Right cardiac atrium (tissue), 5 donors: ENCODE measurements around the gene FNDC3A. TPM values are rescaled to one million over a fixed set of nuclear protein-coding genes. Genes with fewer than 3 reads are reported as not detected.

ENCODE experiments used
- ATAC-seq, 2 donors: fragments of 200-7000 bp; cut with Tn5 transposase; one replicate each; pipeline versions ENCODE4 v1.8.0 to v1.9.1; 2020; ENCODE audit warnings: moderate library complexity in 2 of 2, mild to moderate bottlenecking in 1 of 2
- DNase-seq, 3 donors: peaks; one replicate each; pipeline ENCODE4 v3.0.0-alpha.2; 2020
- H3K27ac ChIP-seq: one replicate; pipeline ENCODE4 v1.5.1; 2013; ENCODE audit warnings: mild to moderate bottlenecking, low read length, control low read depth, moderate library complexity
- H3K27me3 ChIP-seq: one replicate; pipeline ENCODE4 v1.6.1; 2013; ENCODE audit not compliant: control insufficient read depth, insufficient read depth
- H3K4me1 ChIP-seq: one replicate; pipeline ENCODE4 v1.6.1; 2013; ENCODE audit warnings: low read length; ENCODE audit not compliant: control insufficient read depth, insufficient read depth
- H3K4me3 ChIP-seq: one replicate; pipeline ENCODE4 v1.5.1; 2013; ENCODE audit warnings: low read length, control low read depth
- H3K9me3 ChIP-seq: one replicate; pipeline ENCODE4 v1.6.1; 2013; ENCODE audit warnings: low read length; ENCODE audit not compliant: control insufficient read depth
- WGBS: extraction: QIAGEN DNeasy Blood & Tissue Kit; methylation state at CpG from one replicate; pipeline ENCODE4 v1.1.7; 2013; 5-methylcytosine and 5-hydroxymethylcytosine counted together
- intact Hi-C, 4 donors: fragments of 100-400 bp; cut with DNase I; formaldehyde crosslinking; loops; one replicate each; pipeline versions ENCODE4 v1.11.0 to v1.14.0; 2022 to 2023
- polyA plus RNA-seq: library from polyadenylated mRNA; stranded (reverse); fragments of 200-250 nt; gene quantifications from one replicate; pipeline ENCODE4 v1.2.3, GENCODE V29; 2013
- total RNA-seq, 4 donors: library from RNA; stranded (reverse); fragmentation: NEBNext Ultra II Directional; extraction: Animal tissue kit (Norgen Biotek cat#: 25700); gene quantifications; one replicate each; pipeline ENCODE4 v1.2.1, GENCODE V29; 2021
- donor health status: healthy with polysubstance abuse.
- donor health status: DM: no; HTN: yes; CAD: no.
- donor health status: DM: no; HTN: no; CAD: no.
- donor health status: DM: no; HTN: yes; CAD: no; lungs with severe emphysema.
- donor health status: DM: yes; HTN: yes; CAD: no.

Gene FNDC3A
- total and polyA plus RNA-seq, 5 donors, result 9.6 to 35.7 (median 23.9) TPM

DNA sequence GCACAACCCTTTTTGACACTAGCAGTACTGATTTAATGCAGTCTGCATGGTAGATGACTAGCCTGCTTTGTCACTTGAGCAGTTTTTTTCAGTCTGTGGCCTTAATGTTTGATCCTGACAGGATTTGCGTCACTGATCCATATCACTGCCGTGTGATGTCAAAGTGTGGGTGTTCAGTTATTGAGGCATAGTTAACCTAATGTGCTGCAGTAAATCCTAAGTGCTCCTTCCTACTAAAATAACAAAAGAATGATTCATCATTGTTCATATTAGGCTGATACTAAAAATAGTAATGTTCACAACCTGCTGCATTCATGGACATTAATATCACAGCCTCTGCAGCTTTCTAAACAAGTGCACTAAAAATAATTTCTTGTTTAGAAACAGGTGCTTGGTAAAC, 122.5 kb downstream of the FNDC3A start:
- H3K9me3 ChIP-seq, result no peaks in the 10 kb centered on the region
- intact Hi-C loops, result no loop called here
- DNase-seq, result peak in 1 of 3 donors; percentile 36

GRCh38 chr13:49098771-49099512, 123.2 kb downstream of the FNDC3A start:
- DNase-seq (no peak), ATAC-seq (peak; percentile 46 to 51)
- H3K4me1 ChIP-seq, result no peaks in the 10 kb centered on the region
- H3K9me3 ChIP-seq, result no peaks in the 10 kb centered on the region
- no peaks in the 10 kb centered on the region for H3K27me3 ChIP-seq
- H3K4me3 ChIP-seq, result no peak overlapping the region
- intact Hi-C loops, result no loop called here
- no peak overlapping the region for H3K27ac ChIP-seq

More for the DNA sequence above, 122.5 kb downstream of the FNDC3A start:
- H3K27ac ChIP-seq, result peak overlapping the region; percentile 83
- peak; percentile 83 to 94 for ATAC-seq
- WGBS, result 23% methylated on average over 2 of the region's 2 CpGs
- H3K4me1 ChIP-seq, result no peaks in the 10 kb centered on the region
- no peaks in the 10 kb centered on the region for H3K27me3 ChIP-seq
- H3K4me3 ChIP-seq, result no peak overlapping the region

GRCh38 chr13:49099513-49099877, 123.8 kb downstream of the FNDC3A start:
- Histone ChIP-seq H3K27ac (no peak overlapping the region), H3K9me3 (no peaks in the 10 kb centered on the region), H3K4me3 (no peak overlapping the region), H3K4me1 (no peaks in the 10 kb centered on the region), H3K27me3 (no peaks in the 10 kb centered on the region)
- DNase-seq, result no peak
- ATAC-seq, result no peak
- intact Hi-C loops, result no loop called here
- 57% methylated on average over 2 of the region's 2 CpGs for WGBS

GRCh38 chr13:49100637-49101570, 125.2 kb downstream of the FNDC3A start:
- H3K4me3 ChIP-seq, result no peak overlapping the region
- ATAC-seq (no peak), DNase-seq (no peak)
- H3K27ac ChIP-seq, result no peak overlapping the region
- intact Hi-C loops, result no loop called here
- WGBS, result 88% methylated on average over 6 of the region's 6 CpGs
- H3K27me3 ChIP-seq, result no peaks in the 10 kb centered on the region
- H3K4me1 ChIP-seq, result no peaks in the 10 kb centered on the region
- H3K9me3 ChIP-seq, result no peaks in the 10 kb centered on the region

DNA sequence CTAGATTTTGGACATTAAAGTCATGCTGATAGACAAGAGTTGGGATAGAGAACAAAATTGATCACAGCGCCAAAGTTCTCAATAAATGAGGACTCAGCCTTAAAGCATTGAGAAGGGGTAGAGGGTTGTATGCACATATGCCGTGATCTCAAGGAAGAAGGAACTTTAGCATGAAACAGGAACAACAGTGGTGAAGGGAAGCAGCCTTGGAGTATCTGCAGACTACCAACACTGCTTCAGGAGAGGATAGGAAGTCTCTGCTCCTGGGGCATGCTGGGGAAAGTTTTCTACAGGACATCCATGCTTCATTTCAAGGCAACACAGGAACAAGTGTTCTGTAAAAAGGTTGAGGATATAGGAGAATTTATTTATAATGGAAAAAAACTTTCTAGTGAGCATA, 132.5 kb downstream of the FNDC3A start:
- Histone ChIP-seq H3K4me3 (no peak overlapping the region), H3K9me3 (no peaks in the 10 kb centered on the region), H3K27ac (no peak overlapping the region), H3K27me3 (no peaks in the 10 kb centered on the region), H3K4me1 (peaks cover 3% of the 10 kb centered on the region)
- WGBS, result 79% methylated on average over 2 of the region's 2 CpGs
- no peak for DNase-seq
- intact Hi-C loops, result no loop called here
- ATAC-seq, result no peak

DNA sequence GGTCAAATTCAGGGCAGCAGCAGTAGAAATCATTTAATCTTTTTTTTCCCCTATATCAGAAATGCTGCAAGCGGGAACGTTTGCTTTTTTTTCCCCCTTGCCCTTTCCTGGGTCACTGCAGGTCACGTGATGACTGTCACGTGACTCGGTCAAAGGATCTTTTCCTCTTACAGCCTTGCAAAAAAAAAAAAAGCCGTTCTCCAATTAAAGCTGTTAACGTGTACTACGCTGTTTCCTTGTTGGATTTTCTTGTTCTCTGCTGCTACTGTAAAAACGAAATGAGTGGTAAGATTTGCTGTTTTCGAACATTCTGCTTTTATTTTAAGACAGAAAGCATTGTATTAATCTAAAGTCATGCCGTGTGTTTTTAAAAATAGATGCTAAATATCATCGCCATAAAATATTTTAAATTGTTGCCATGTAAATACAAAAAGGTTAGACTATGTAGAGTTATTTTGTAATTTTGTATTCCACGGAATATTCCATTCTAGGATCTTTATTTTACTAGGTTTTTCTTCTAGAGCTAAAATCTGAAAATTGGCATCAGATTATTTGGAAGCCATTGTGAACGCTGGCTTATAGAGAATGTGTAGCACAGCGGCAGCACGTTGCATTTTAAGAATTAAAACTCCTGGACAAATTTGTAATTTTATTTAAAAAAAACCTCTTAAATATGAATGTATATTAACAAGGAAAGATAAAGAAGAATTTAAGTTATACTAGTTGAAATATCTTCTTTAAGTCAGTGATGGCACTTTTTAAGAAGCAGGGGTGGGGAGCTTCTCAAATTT, 134.6 kb downstream of the FNDC3A start:
- Histone ChIP-seq H3K4me1 (peaks cover 3% of the 10 kb centered on the region), H3K9me3 (no peaks in the 10 kb centered on the region), H3K4me3 (peak overlapping the region; percentile 99), H3K27me3 (no peaks in the 10 kb centered on the region), H3K27ac (no peak overlapping the region)
- ATAC-seq (peak; percentile 81 to 86), DNase-seq (peak; percentile 85 to 95 (median 88))
- intact Hi-C loops, result no loop called here
- under 1% methylated on average over 16 of the region's 16 CpGs for WGBS

GRCh38 chr13:49110913-49111170, 135.1 kb downstream of the FNDC3A start:
- ATAC-seq (no peak), DNase-seq (no peak)
- Histone ChIP-seq H3K27ac (no peak overlapping the region), H3K27me3 (no peaks in the 10 kb centered on the region), H3K9me3 (no peaks in the 10 kb centered on the region), H3K4me3 (peak overlapping the region; percentile 99), H3K4me1 (peaks cover 3% of the 10 kb centered on the region)
- intact Hi-C loops, result no loop called here

GRCh38 chr13:49112782-49113525, 137.2 kb downstream of the FNDC3A start:
- Histone ChIP-seq H3K27me3 (no peaks in the 10 kb centered on the region), H3K4me3 (no peak overlapping the region), H3K4me1 (peaks cover 3% of the 10 kb centered on the region), H3K9me3 (no peaks in the 10 kb centered on the region), H3K27ac (no peak overlapping the region)
- intact Hi-C loops, result no loop called here
- WGBS, result 54% methylated on average over 5 of the region's 5 CpGs
- ATAC-seq, result no peak
- no peak for DNase-seq

DNA sequence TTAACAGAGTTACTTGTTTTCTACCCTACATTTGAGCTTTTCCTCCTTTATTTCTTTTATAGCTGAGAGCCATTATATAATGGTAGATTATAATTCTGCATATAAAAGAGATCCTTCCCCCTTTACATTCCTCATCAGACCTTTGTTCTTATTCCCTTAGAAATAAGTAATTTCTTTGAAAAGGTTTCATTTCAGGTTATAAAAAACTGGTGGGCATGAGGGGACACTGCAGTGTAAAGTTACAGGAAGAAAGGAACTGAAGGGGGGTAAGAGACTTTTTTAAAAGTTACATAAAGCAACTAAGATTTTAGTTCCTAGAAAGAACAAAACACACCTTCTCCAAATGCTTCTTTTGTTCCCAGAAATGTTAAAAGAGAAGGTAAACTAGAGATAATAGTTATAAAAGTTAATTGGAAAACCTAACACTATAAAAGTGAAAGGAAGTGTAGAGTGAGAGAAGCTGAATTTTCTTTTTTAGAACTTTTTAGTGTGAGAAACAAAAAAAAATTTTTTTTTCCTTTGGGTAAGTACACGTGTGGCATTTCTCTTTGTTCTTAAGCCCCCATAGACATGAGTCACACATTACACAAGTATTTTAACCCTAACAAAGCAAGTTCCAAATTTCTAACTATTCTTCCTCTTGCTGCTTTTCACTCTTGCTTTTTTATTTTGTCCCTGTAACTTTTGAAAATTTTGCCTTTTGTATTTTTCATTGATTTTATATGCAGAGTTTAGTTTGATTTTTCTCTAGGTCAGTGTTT, 138.0 kb downstream of the FNDC3A start:
- DNase-seq, result no peak
- 2% methylated on average over 1 of the region's 1 CpG for WGBS
- H3K9me3 ChIP-seq, result no peaks in the 10 kb centered on the region
- no peak overlapping the region for H3K27ac ChIP-seq
- intact Hi-C loops, result no loop called here
- H3K4me1 ChIP-seq, result peaks cover 3% of the 10 kb centered on the region
- no peaks in the 10 kb centered on the region for H3K27me3 ChIP-seq
- H3K4me3 ChIP-seq, result no peak overlapping the region
- no peak for ATAC-seq

DNA sequence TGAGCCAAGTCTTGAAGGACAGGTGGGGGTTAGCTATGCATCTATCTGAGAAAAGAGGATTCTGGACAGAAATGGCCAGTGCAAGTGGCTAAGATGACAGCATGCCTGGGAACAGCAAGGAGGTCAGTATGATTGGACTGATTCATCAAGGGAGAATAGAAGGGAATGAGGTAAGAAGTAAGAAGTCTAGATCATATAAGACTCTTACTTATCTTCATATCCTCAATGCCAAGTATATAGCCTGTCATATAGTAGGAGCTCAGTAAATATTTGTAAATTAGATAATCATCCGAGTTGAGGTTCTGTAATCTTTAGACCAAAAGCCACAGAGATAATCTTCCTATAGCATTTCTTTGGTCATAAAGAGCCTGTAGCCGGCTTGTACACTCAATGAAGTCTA, 141.2 kb downstream of the FNDC3A start:
- peaks cover 3% of the 10 kb centered on the region for H3K4me1 ChIP-seq
- no peak for DNase-seq
- no peak overlapping the region for H3K27ac ChIP-seq
- 90% methylated on average over 2 of the region's 2 CpGs for WGBS
- no peak overlapping the region for H3K4me3 ChIP-seq
- H3K27me3 ChIP-seq, result no peaks in the 10 kb centered on the region
- intact Hi-C loops, result no loop called here
- ATAC-seq, result no peak
- H3K9me3 ChIP-seq, result no peaks in the 10 kb centered on the region
